Activated B cell treated with CpG ODN at 0.5 μM for 24 hours (primary cell): ENCODE results near the gene PADI1. TPM values are rescaled to one million over a fixed set of nuclear protein-coding genes. Genes with fewer than 3 reads are reported as not detected.

Experiments
- ATAC-seq: fragments of 200-7000 bp; cut with Tn5 transposase; one replicate; pipeline ENCODE4 v1.10.0; 2021; ENCODE audit warnings: low read depth, mild to moderate bottlenecking, moderate library complexity
- CTCF ChIA-PET: fragments of 350-600 bp; sonication (Branson Sonifier 250); formaldehyde crosslinking; loops from one replicate; lab custom pipeline; 2021; ENCODE audit warnings: antibody characterized with exemption; lab: Charles Lee
- POLR2A ChIA-PET: fragments of 350-600 bp; sonication (Branson Sonifier 250); formaldehyde crosslinking; loops from one replicate; lab custom pipeline; 2021; ENCODE audit warnings: antibody characterized with exemption; lab: Charles Lee
- DNase-seq: peaks from one replicate; pipeline ENCODE4 v3.0.0; 2022
- H3K27ac Mint-ChIP-seq: one replicate; pipeline ENCODE4 v1.8.0; 2020; ENCODE audit warnings: mixed read lengths
- H3K27me3 Mint-ChIP-seq: one replicate; pipeline ENCODE4 v1.8.0; 2021; ENCODE audit warnings: mixed read lengths
- H3K36me3 Mint-ChIP-seq: one replicate; pipeline ENCODE4 v1.8.0; 2021; ENCODE audit warnings: low read depth, mixed read lengths
- H3K4me1 Mint-ChIP-seq: one replicate; pipeline ENCODE4 v1.8.0; 2021; ENCODE audit warnings: mixed read lengths
- H3K4me3 Mint-ChIP-seq: one replicate; pipeline ENCODE4 v1.8.0; 2020; ENCODE audit warnings: mild to moderate bottlenecking, mixed read lengths
- H3K9me3 Mint-ChIP-seq: one replicate; pipeline ENCODE4 v1.8.0; 2020; ENCODE audit warnings: mixed read lengths
- intact Hi-C: fragments of 100-400 bp; cut with micrococcal nuclease; formaldehyde crosslinking; loops from one replicate; pipeline ENCODE4 v1.15.1; 2024
- total RNA-seq: library from RNA; stranded (reverse); gene quantifications from 2 replicates; pipeline ENCODE4 v1.2.3, GENCODE V29; 2022
- TF ChIP-seq, protein P1 (sequence below): fragments of 200-600 bp; IDR thresholded peaks from one replicate; pipeline ENCODE4 v1.8.0; 2022; ENCODE audit warnings: antibody characterized with exemption, mild to moderate bottlenecking

Gene PADI1
- total RNA-seq, 1 donor from 2014 or later: not detected

DNA sequence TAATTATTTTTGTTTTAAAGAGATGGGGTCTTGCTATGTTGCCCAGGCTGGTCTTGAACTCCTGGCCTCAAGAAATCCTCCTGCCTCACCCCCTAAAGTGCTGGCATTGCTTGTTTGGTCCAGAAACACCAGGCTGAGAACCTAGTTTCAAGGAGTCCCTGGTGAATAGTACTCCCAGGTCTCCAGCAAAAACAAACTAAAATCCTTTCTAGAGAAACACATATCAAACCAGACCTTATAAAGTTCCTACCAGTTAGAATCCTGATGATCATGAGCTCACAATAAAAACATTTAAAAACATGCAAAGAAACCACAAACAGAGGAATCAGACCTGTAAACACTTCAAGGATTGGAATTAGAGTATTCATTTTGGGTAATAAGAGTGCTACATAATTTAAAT, 34.4 kb upstream of the PADI1 start:
- peaks cover 4% of the 10 kb centered on the region for H3K9me3 Mint-ChIP-seq
- no peaks in the 10 kb centered on the region for H3K36me3 Mint-ChIP-seq
- TF ChIP-seq, protein P1, sequence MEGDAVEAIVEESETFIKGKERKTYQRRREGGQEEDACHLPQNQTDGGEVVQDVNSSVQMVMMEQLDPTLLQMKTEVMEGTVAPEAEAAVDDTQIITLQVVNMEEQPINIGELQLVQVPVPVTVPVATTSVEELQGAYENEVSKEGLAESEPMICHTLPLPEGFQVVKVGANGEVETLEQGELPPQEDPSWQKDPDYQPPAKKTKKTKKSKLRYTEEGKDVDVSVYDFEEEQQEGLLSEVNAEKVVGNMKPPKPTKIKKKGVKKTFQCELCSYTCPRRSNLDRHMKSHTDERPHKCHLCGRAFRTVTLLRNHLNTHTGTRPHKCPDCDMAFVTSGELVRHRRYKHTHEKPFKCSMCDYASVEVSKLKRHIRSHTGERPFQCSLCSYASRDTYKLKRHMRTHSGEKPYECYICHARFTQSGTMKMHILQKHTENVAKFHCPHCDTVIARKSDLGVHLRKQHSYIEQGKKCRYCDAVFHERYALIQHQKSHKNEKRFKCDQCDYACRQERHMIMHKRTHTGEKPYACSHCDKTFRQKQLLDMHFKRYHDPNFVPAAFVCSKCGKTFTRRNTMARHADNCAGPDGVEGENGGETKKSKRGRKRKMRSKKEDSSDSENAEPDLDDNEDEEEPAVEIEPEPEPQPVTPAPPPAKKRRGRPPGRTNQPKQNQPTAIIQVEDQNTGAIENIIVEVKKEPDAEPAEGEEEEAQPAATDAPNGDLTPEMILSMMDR: no peak
- H3K4me1 Mint-ChIP-seq: no peaks in the 10 kb centered on the region
- H3K27ac Mint-ChIP-seq: no peak overlapping the region
- CTCF ChIA-PET: no interaction called here
- POLR2A ChIA-PET: no interaction called here
- H3K27me3 Mint-ChIP-seq: peaks cover 22% of the 10 kb centered on the region
- no peak for DNase-seq
- intact Hi-C loops: no loop called here
- H3K4me3 Mint-ChIP-seq: no peak overlapping the region
- ATAC-seq: no peak

DNA sequence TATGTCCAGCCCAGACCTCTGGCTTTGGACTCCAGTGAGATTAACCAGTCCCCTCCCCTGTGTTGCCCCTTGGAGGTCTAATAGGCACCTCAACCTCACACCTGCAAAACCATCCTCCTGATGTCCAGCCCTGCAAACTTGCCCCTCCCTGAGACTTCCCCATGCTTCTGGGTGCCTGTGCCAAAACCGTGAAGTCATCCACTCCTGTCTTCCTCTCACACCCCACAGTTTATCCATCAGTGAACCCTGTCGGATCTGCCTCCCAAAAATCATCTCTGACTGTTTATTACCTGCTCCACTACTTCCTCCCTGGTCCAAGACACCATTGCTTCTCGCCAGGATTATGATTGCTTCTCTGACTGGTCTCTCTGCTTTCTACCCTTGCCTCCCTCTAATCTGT, 31.7 kb upstream of the PADI1 start:
- ATAC-seq (no peak), DNase-seq (no peak)
- no peaks in the 10 kb centered on the region for H3K4me1 Mint-ChIP-seq
- H3K4me3 Mint-ChIP-seq: no peak overlapping the region
- ChIA-PET POLR2A (no interaction called here), CTCF (no interaction called here)
- H3K36me3 Mint-ChIP-seq: no peaks in the 10 kb centered on the region
- peaks cover 4% of the 10 kb centered on the region for H3K9me3 Mint-ChIP-seq
- intact Hi-C loops: no loop called here
- TF ChIP-seq, protein P1: no peak
- peaks cover 20% of the 10 kb centered on the region for H3K27me3 Mint-ChIP-seq
- no peak overlapping the region for H3K27ac Mint-ChIP-seq

DNA sequence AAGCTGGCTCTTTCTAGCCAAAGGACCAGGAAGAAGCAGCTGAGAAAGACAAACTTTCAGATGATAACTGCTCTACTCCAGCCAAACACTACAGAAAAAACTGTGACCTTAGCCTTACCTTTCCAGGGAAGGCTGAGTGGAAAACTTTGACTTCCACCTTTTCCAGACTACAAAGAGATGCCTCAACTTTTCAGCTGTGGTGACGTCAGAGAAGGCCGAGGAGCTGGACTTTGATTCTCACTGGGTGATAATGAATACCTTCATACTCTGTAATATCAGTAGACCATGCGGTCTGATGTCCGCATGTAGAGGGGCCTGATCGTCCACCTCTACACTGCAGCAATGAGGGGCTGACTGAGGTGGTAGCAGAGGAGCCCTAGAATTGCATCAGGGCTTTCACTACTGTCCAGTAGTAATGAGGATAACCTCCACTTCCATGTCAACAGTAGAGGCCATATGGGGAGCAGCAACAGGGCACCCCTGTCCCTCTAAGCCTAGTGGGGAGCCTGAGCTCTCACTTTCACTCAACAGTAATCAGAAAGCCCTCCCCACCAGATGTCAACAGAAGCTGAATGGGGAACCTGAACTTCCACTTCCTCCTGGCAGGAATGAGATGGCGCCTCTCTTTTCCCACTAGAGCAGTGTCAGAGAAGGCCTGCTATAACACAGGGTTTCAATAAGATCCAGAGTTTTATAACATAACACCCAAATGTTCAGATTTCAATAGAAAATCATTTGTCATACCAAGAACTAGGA, 28.4 kb upstream of the PADI1 start:
- DNase-seq: no peak
- no peak for ATAC-seq
- H3K4me1 Mint-ChIP-seq: peaks cover 12% of the 10 kb centered on the region
- peaks cover 4% of the 10 kb centered on the region for H3K9me3 Mint-ChIP-seq
- H3K4me3 Mint-ChIP-seq: no peak overlapping the region
- H3K27ac Mint-ChIP-seq: no peak overlapping the region
- peaks cover 22% of the 10 kb centered on the region for H3K27me3 Mint-ChIP-seq
- no peaks in the 10 kb centered on the region for H3K36me3 Mint-ChIP-seq
- TF ChIP-seq, protein P1: no peak
- ChIA-PET POLR2A (no interaction called here), CTCF (no interaction called here)
- intact Hi-C loops: no loop called here

DNA sequence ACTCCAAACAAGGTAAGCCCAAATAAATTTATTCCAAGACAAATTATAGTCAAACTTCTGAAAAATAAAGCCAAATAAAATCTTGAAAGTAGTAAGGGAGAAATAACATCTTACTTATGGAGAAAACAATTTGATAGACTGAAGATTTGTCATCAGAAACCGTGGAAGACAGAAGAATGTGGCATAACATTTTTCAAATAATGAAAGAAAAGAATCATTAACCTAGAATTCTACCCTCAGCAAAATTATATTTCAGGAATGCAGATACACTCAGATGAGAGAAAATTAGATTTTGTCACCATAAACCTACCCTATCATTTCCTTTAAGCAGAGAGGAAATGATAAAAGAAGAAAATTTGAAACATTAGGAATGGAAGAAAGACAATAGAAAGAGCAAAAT, 27.3 kb upstream of the PADI1 start:
- intact Hi-C loops: no loop called here
- Mint-ChIP-seq H3K4me3 (no peak overlapping the region), H3K27ac (no peak overlapping the region), H3K4me1 (peaks cover 20% of the 10 kb centered on the region), H3K27me3 (peaks cover 20% of the 10 kb centered on the region), H3K9me3 (peaks cover 4% of the 10 kb centered on the region), H3K36me3 (no peaks in the 10 kb centered on the region)
- TF ChIP-seq, protein P1: no peak
- DNase-seq (no peak), ATAC-seq (no peak)
- ChIA-PET CTCF (no interaction called here), POLR2A (no interaction called here)

DNA sequence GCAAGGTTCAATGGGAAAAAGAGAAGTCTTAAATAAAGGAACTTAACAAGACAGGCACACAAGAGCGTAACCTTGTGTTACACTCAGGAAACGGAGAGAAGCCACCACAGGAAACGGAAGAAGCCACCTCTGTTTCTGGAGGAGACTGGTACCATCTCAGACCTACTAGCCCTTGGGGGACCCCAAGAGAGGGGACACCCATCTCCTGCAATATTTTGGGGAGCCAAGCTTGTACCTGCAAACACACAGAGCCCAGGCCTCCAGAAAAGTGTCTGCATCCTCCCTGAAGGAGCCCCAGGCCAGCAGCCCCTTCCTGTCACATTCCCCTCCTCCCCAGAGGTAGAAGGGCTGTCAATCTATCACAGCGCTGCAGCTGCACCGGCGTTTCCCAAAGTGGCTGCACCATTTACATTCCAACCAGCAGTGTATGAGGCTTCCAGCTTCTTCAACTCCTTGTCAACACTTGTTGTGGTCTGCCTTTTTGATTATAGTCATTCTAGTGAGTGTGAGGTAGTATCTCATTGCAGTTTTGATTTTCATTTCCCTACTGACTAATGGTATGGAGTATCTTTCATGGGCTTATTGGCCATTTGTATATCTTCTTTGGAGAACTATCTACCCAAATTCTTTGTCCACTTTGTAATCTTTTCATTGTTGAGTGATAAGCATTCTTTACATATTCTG, 23.0 kb upstream of the PADI1 start:
- DNase-seq: no peak
- TF ChIP-seq, protein P1: no peak
- Mint-ChIP-seq H3K4me3 (peak overlapping the region; percentile 39), H3K36me3 (no peaks in the 10 kb centered on the region), H3K27ac (peak overlapping the region; percentile 47), H3K9me3 (no peaks in the 10 kb centered on the region), H3K4me1 (peaks cover 32% of the 10 kb centered on the region), H3K27me3 (peaks cover 3% of the 10 kb centered on the region)
- CTCF ChIA-PET: interaction anchor here (0.8 kb wide), 1 partner anchor 58 kb away, joined by 3 read pairs; no protein-coding TSS in a partner anchor
- POLR2A ChIA-PET: no interaction called here
- intact Hi-C loops: no loop called here
- no peak for ATAC-seq
